Erythroblast (primary cell): ENCODE results near the gene MTHFR.

Experiments
- DNase-seq, 2 experiments: peaks; one replicate each; lab custom pipeline; 2025; lab: John Stamatoyannopoulos, UW
- GATA1 ChIP-seq: IDR thresholded peaks from 2 replicates; pipeline ENCODE4 v1.6.1; 2011; ENCODE audit warnings: low read depth, mild to moderate bottlenecking, control low read depth, low read length, moderate library complexity
- POLR2A ChIP-seq: IDR thresholded peaks from 2 replicates; pipeline ENCODE4 v1.6.1; 2011; ENCODE audit warnings: mild to moderate bottlenecking, low read length

MTHFR gene

DNA sequence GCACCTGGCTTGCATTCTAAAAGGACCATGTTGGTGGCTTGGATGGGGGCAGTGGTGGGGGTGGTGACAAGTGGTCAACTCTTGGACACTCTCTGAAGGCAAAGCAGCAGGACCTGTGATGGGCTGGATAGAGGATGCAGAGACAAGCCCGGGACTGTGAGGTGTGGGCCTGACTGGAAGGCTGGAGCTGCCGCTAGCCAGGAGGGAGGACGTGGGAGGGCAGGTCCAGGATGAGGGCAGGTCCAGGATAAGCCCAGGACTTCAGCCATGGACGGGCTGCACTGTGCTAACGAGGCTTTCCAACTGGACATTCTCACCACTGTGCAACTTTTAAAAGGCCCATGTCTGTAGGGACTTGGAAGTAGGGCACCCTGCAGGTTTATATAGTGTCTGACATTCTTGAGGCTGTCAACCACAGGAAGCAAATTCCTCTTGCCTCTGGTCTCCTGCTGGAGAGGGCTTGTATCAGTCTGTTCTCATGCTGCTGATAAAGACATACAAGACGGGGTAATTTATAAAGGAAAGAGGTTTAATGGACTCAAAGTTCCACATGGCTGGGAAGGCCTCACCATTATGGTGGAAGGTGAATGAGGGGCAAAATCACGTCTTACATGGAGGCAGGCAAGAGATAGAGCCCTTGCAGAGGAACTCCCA lies 52.1 kb downstream of the MTHFR start:
- no peak for TF ChIP-seq POLR2A
- no peak for TF ChIP-seq GATA1

GRCh38 chr1:11752359-11753088 lies 53.2 kb downstream of the MTHFR start:
- DNase-seq: no peak
- TF ChIP-seq GATA1 (no peak), POLR2A (no peak)

More for the DNA sequence above, 52.1 kb downstream of the MTHFR start:
- no peak for DNase-seq

DNA sequence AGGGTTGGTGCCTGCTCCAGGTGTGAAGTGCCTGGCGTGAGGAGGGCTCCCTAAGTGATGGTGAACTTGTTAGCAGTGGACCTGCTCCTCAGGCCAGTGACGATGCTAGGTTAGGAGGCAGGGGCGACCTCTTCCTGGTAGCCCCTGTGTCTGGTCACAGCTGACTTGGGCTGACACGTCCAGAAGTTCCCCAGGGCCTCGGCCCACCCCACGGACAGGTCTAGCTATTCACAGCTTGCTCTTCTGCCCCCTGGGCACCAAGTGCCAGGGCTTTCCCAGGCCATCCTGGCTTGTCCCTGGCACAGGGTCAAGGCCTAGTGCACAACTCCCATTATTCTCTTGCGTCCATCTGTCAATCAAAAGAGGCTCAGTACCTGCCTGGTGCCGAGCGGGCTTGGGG lies 54.7 kb downstream of the MTHFR start:
- DNase-seq: no peak
- TF ChIP-seq GATA1 (no peak), POLR2A (no peak)

- TF ChIP-seq POLR2A (no peak), GATA1 (no peak)
- DNase-seq: no peak
Observed at GRCh38 chr1:11749996-11750395, 55.8 kb downstream of the MTHFR start.

- peak; percentile 70 to 76 for DNase-seq
- TF ChIP-seq POLR2A (no peak), GATA1 (no peak)
Observed at GRCh38 chr1:11749203-11749689, 56.5 kb downstream of the MTHFR start.

GRCh38 chr1:11748294-11749202 lies 57.2 kb downstream of the MTHFR start:
- TF ChIP-seq GATA1 (no peak), POLR2A (no peak)
- no peak for DNase-seq

GRCh38 chr1:11746795-11747487 lies 58.8 kb downstream of the MTHFR start:
- TF ChIP-seq POLR2A (no peak), GATA1 (no peak)
- no peak for DNase-seq

GRCh38 chr1:11746092-11746491 lies 59.7 kb downstream of the MTHFR start:
- TF ChIP-seq GATA1: no peak
- TF ChIP-seq POLR2A: no peak
- DNase-seq: no peak

- no peak for TF ChIP-seq GATA1
- TF ChIP-seq POLR2A: no peak
- no peak for DNase-seq
Observed at GRCh38 chr1:11744287-11744686, 61.5 kb downstream of the MTHFR start.

DNA sequence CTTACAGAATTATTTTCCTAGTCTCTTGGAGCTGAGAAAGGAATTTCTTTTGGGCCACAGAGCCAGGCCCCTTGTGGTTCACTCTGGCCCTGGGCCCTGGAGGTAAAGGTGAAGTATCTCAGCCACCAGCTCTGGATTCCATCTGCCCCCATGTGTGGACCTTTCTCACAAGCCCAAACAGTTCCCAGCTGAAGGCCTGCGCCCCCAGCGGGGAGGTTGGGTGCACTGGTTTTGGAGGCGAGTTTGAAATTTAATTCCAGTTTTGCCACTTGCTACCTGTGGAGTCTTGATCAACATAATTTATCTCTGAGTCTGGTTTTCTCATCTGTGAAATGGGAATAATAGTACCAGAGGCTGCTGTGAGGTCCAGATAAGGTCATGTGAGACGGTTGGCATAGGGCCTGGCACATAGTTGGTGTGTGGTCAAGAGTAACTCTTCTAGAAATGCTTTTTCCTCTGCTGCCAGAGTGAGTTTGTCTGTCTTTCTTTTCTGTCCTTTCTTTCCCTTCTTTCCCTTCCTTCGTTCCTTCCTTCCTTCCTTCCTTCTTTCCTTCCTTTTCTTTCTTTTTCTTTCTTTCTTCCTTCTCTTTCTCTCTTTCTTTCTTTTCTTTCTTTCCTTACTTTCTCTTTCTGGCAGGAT lies 63.7 kb downstream of the MTHFR start:
- DNase-seq: peak; percentile 22 to 45
- TF ChIP-seq GATA1 (no peak), POLR2A (no peak)

DNA sequence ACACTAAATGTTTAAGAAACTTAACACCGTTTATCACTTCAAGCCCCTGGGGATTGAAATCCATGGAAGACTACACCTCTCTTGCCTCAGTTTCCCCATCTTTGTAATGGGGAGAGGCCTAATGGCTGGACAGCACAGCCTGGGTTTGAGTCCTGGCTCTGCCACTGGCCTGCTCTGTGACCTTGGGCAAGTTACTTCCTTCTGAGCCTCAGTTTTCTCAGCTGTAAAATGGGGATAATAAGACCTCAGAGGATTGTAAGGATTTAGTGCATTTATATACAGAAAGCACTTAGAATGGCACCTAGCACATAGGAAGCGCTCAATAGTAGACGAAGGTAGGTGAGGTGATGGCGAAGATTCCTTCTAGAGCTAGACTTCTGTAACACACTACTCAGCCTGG lies 64.3 kb downstream of the MTHFR start:
- DNase-seq: no peak
- TF ChIP-seq GATA1 (no peak), POLR2A (no peak)
